ENCODE measurements around the gene ABHD17B.
"Not testable (repeated sequence)": the region's sequence is repeated elsewhere in the genome, so short reads cannot be mapped to it uniquely, and the experiment has no call there.

ABHD17B gene

GRCh38 chr9:71915495-71915894 lies 4.5 kb upstream of the ABHD17B start:
- no peak for DNase-seq (ENCODE audit: low spot score)

GRCh38 chr9:71911908-71912335 lies 929 bp upstream of the ABHD17B start:
- DNase-seq (ENCODE audit: low spot score), result no peak

- DNase-seq (ENCODE audit: low spot score), result no peak
Measured at GRCh38 chr9:71910650-71911060, 338 bp downstream of the ABHD17B start.

GRCh38 chr9:71909887-71910649 lies 925 bp downstream of the ABHD17B start:
- peak; percentile 68 for DNase-seq (ENCODE audit: low spot score)

GRCh38 chr9:71908825-71909224 lies 2.2 kb downstream of the ABHD17B start:
- DNase-seq (ENCODE audit: low spot score), result peak; percentile 25

GRCh38 chr9:71904076-71904475 lies 6.9 kb downstream of the ABHD17B start:
- DNase-seq (ENCODE audit: low spot score), result no peak

GRCh38 chr9:71901695-71902597 lies 9.0 kb downstream of the ABHD17B start:
- no peak for DNase-seq (ENCODE audit: low spot score)

- not testable (repeated sequence) for DNase-seq (ENCODE audit: low spot score)
Measured at GRCh38 chr9:71898756-71899155, 12.2 kb downstream of the ABHD17B start.

GRCh38 chr9:71897577-71897976 lies 13.4 kb downstream of the ABHD17B start:
- DNase-seq (ENCODE audit: low spot score), result no peak

GRCh38 chr9:71896761-71897160 lies 14.2 kb downstream of the ABHD17B start:
- DNase-seq (ENCODE audit: low spot score), result no peak

- DNase-seq (ENCODE audit: low spot score), result no peak
Measured at GRCh38 chr9:71895955-71896354, 15.0 kb downstream of the ABHD17B start.

GRCh38 chr9:71895117-71895516 lies 15.9 kb downstream of the ABHD17B start:
- no peak for DNase-seq (ENCODE audit: low spot score)

- no peak for DNase-seq (ENCODE audit: low spot score)
Measured at GRCh38 chr9:71891557-71892189, 19.3 kb downstream of the ABHD17B start.

- no peak for DNase-seq (ENCODE audit: low spot score)
Measured at GRCh38 chr9:71890042-71890679, 20.8 kb downstream of the ABHD17B start.

GRCh38 chr9:71887362-71887761 lies 23.6 kb downstream of the ABHD17B start:
- DNase-seq (ENCODE audit: low spot score), result no peak

- DNase-seq (ENCODE audit: low spot score), result no peak
Measured at GRCh38 chr9:71886541-71886940, 24.5 kb downstream of the ABHD17B start.

- no peak for DNase-seq (ENCODE audit: low spot score)
Measured at GRCh38 chr9:71886015-71886414, 25.0 kb downstream of the ABHD17B start.

- no peak for DNase-seq (ENCODE audit: low spot score)
Measured at GRCh38 chr9:71885467-71885866, 25.5 kb downstream of the ABHD17B start.

GRCh38 chr9:71884005-71884404 lies 27.0 kb downstream of the ABHD17B start:
- DNase-seq (ENCODE audit: low spot score), result no peak

- no peak for DNase-seq (ENCODE audit: low spot score)
Measured at GRCh38 chr9:71879644-71880174, 31.3 kb downstream of the ABHD17B start.

GRCh38 chr9:71878327-71879274 lies 32.4 kb downstream of the ABHD17B start:
- DNase-seq (ENCODE audit: low spot score), result no peak
